Astrocyte (in vitro differentiated cells and primary cell): Measurements from ENCODE around the gene NAA60. TPM values are rescaled to one million over a fixed set of nuclear protein-coding genes. Genes with fewer than 3 reads are reported as not detected.
A peak's percentile ranks its signal among the peaks of the same experiment; 100 is the strongest.

Source experiments
- DNase-seq: peaks from one replicate; pipeline ENCODE4 v3.0.0-alpha.2; 2010; ENCODE audit warnings: low read depth
- FAIRE-seq: peaks from 2 replicates; lab custom pipeline; 2011; peaks lifted over from hg19 to GRCh38; lab: Jason Lieb, UNC
- H2AFZ ChIP-seq: 2 replicates; pipeline ENCODE4 v1.6.0; 2012; ENCODE audit warnings: low read depth, low read length, inconsistent platforms
- H3K27ac ChIP-seq: 2 replicates; pipeline ENCODE4 v1.5.1; 2011; ENCODE audit warnings: low read depth, low read length, inconsistent platforms
- H3K27me3 ChIP-seq: 2 replicates; pipeline ENCODE4 v1.6.0; 2011; ENCODE audit warnings: low read length, inconsistent platforms; ENCODE audit not compliant: insufficient read depth
- H3K36me3 ChIP-seq: 2 replicates; pipeline ENCODE4 v1.5.1; 2011; ENCODE audit warnings: low read length, inconsistent platforms; ENCODE audit not compliant: insufficient read depth
- H3K4me1 ChIP-seq: 2 replicates; pipeline ENCODE4 v1.5.1; 2011; ENCODE audit warnings: low read length, inconsistent platforms; ENCODE audit not compliant: insufficient read depth
- H3K4me2 ChIP-seq: 2 replicates; pipeline ENCODE4 v1.6.0; 2012; ENCODE audit warnings: low read length, inconsistent platforms
- H3K4me3 ChIP-seq: 2 replicates; pipeline ENCODE4 v1.5.1; 2011; ENCODE audit warnings: low read depth, mild to moderate bottlenecking, low read length, inconsistent platforms; ENCODE audit not compliant: insufficient read depth
- H3K79me2 ChIP-seq: 2 replicates; pipeline ENCODE4 v1.6.0; 2012; ENCODE audit warnings: mild to moderate bottlenecking, low read length, inconsistent platforms; ENCODE audit not compliant: insufficient read depth
- H3K9ac ChIP-seq: 2 replicates; pipeline ENCODE4 v1.6.0; 2012; ENCODE audit warnings: mild to moderate bottlenecking, low read length, inconsistent platforms
- H3K9me3 ChIP-seq: 2 replicates; pipeline ENCODE4 v1.5.1; 2012; ENCODE audit warnings: low read depth, mild to moderate bottlenecking, low read length, inconsistent platforms; ENCODE audit not compliant: insufficient read depth
- H4K20me1 ChIP-seq: 2 replicates; pipeline ENCODE4 v1.6.0; 2012; ENCODE audit warnings: low read length, inconsistent platforms; ENCODE audit not compliant: insufficient read depth
- H3K27ac Mint-ChIP-seq: one replicate; pipeline ENCODE4 v1.8.0; 2021; ENCODE audit warnings: mild to moderate bottlenecking, mixed read lengths; ENCODE audit not compliant: unreplicated experiment
- H3K27me3 Mint-ChIP-seq: one replicate; pipeline ENCODE4 v1.8.0; 2021; ENCODE audit warnings: low read depth, mixed read lengths; ENCODE audit not compliant: unreplicated experiment
- H3K36me3 Mint-ChIP-seq: one replicate; pipeline ENCODE4 v1.8.0; 2021; ENCODE audit warnings: low read depth, mixed read lengths; ENCODE audit not compliant: unreplicated experiment
- H3K4me1 Mint-ChIP-seq: one replicate; pipeline ENCODE4 v1.8.0; 2021; ENCODE audit warnings: low read depth, mixed read lengths; ENCODE audit not compliant: unreplicated experiment
- H3K4me3 Mint-ChIP-seq: one replicate; pipeline ENCODE4 v1.8.0; 2021; ENCODE audit warnings: mild to moderate bottlenecking, moderate library complexity, mixed read lengths; ENCODE audit not compliant: unreplicated experiment
- H3K9me3 Mint-ChIP-seq: one replicate; pipeline ENCODE4 v1.8.0; 2021; ENCODE audit warnings: mild to moderate bottlenecking, mixed read lengths; ENCODE audit not compliant: unreplicated experiment
- EZH2 ChIP-seq: IDR thresholded peaks from 2 replicates; pipeline ENCODE4 v1.6.1; 2012; ENCODE audit warnings: mild to moderate bottlenecking, low read length, inconsistent platforms; ENCODE audit not compliant: insufficient read depth
- total RNA-seq: library from RNA; stranded (reverse); gene quantifications from 2 replicates; pipeline ENCODE4 v1.2.1, GENCODE V29; 2021
- TF ChIP-seq, protein P1 (sequence below): IDR thresholded peaks from 2 replicates; pipeline ENCODE4 v1.5.1; 2011; ENCODE audit warnings: low read depth, mild to moderate bottlenecking, inconsistent platforms, low read length, moderate library complexity; ENCODE audit not compliant: insufficient read depth

Gene NAA60
- total RNA-seq, 1 donor from 2014 or later: 64.9 TPM

DNA sequence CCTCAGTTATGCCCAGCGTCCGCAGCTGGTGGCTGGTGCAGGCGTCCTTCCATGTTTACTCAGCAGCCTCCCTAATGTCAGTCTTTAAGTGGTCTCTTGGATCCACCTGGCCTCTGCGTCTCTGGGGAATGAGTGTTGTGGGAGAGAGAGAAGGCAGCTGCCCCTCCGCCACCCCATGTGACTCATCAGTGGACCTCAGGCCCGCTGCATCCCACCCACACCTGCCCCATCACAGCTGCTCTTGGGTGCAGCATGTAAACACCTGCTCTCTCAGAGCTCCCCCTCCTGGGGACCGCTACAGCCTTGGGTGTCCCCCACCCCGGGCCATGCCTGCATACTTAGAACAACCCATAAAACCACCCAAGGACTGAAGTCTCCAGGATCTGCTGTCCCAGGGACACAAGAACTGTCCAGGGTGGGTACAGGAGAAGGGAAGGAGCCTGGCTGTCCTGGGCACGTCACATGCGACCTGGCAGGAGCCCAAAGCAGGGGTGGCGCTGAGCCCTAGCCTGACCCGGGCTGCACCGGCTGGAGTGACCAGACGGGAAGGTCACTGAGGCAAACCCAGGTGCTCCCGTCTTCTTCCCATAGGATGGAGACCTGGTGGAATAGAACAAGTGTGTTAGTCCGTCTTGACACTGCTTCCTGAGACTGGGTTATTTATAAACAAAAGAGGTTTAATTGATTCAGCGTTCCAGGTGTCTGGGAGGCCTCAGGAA lies 47.6 kb downstream of the NAA60 start:
- Mint-ChIP-seq H3K27me3 (no peaks in the 10 kb centered on the region), H3K4me3 (no peak overlapping the region), H3K27ac (peak overlapping the region; percentile 43), H3K36me3 (peaks cover 7% of the 10 kb centered on the region), H3K4me1 (no peaks in the 10 kb centered on the region), H3K9me3 (no peaks in the 10 kb centered on the region)
- H3K27ac ChIP-seq: no peak overlapping the region
- H3K4me2 ChIP-seq: no peak overlapping the region
- no peaks in the 10 kb centered on the region for H4K20me1 ChIP-seq
- FAIRE-seq (no peak), DNase-seq (no peak)
- H3K4me3 ChIP-seq: no peak overlapping the region
- no peaks in the 10 kb centered on the region for H3K4me1 ChIP-seq
- H3K9ac ChIP-seq: no peak overlapping the region
- no peaks in the 10 kb centered on the region for H3K36me3 ChIP-seq
- H3K9me3 ChIP-seq: no peaks in the 10 kb centered on the region
- no peak overlapping the region for H2AFZ ChIP-seq
- no peaks in the 10 kb centered on the region for H3K79me2 ChIP-seq
- no peaks in the 10 kb centered on the region for H3K27me3 ChIP-seq
- TF ChIP-seq, protein P1, sequence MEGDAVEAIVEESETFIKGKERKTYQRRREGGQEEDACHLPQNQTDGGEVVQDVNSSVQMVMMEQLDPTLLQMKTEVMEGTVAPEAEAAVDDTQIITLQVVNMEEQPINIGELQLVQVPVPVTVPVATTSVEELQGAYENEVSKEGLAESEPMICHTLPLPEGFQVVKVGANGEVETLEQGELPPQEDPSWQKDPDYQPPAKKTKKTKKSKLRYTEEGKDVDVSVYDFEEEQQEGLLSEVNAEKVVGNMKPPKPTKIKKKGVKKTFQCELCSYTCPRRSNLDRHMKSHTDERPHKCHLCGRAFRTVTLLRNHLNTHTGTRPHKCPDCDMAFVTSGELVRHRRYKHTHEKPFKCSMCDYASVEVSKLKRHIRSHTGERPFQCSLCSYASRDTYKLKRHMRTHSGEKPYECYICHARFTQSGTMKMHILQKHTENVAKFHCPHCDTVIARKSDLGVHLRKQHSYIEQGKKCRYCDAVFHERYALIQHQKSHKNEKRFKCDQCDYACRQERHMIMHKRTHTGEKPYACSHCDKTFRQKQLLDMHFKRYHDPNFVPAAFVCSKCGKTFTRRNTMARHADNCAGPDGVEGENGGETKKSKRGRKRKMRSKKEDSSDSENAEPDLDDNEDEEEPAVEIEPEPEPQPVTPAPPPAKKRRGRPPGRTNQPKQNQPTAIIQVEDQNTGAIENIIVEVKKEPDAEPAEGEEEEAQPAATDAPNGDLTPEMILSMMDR: no peak
- no peak for TF ChIP-seq EZH2

DNA sequence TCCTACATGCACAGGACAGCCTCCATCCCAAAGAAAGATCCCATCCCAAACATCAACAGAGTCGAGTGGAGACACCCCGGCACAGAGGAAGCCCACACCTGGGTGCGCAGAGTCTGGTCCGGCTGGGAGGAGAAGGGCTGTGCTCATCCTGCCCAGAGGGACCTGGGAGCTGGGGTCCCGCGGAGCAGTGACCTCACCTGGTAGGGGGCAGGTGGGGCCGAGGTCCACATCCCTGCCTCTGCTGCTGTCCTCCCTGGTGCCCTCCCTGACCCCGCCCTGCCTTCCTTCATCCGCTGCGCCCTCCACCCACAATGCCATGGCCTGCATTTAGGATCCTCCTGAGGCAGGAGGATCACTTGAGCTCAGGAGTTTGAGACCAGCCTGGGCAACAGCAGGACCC lies 48.9 kb downstream of the NAA60 start:
- Mint-ChIP-seq H3K4me3 (no peak overlapping the region), H3K9me3 (no peaks in the 10 kb centered on the region), H3K27me3 (no peaks in the 10 kb centered on the region), H3K4me1 (no peaks in the 10 kb centered on the region), H3K36me3 (peaks cover 2% of the 10 kb centered on the region), H3K27ac (no peak overlapping the region)
- Histone ChIP-seq H3K27me3 (no peaks in the 10 kb centered on the region), H3K27ac (no peak overlapping the region), H3K36me3 (no peaks in the 10 kb centered on the region), H4K20me1 (no peaks in the 10 kb centered on the region), H3K4me1 (no peaks in the 10 kb centered on the region), H3K4me3 (no peak overlapping the region), H3K9ac (no peak overlapping the region), H3K79me2 (no peaks in the 10 kb centered on the region), H2AFZ (no peak overlapping the region), H3K4me2 (no peak overlapping the region), H3K9me3 (no peaks in the 10 kb centered on the region)
- FAIRE-seq: no peak
- TF ChIP-seq EZH2: no peak
- TF ChIP-seq, protein P1: no peak
- no peak for DNase-seq

DNA sequence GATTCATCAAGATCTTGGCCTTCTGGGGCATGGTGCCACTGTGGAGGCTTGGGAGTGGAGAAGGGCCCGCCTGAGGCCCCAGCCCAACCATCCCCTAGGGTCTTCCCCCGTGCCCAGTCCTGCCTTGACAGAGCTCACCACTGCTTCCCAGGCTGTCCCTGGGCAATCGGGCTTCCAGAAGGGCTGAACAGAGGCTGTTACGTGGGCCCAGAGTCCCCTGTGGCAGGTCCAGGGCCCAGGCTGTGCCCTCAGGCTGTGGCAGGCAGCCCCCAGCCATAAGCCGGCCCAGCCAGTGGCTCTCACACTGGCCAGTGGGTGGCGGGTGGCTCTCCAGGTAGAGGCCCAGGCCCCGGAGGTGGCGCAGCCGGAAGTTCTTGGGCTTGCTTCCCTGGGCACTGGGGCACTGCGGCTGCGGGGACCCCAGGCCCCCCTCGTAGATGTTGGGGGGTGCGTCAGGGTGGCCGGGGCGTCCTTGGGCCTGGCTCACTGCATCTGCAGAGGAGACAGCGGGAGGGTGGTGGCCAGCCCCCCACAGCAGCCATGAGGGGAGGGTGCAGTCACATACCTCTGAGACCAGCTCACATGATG lies 51.0 kb downstream of the NAA60 start:
- no peak for FAIRE-seq
- no peaks in the 10 kb centered on the region for H3K4me1 Mint-ChIP-seq

More for the DNA sequence above, 51.0 kb downstream of the NAA60 start:
- TF ChIP-seq EZH2: no peak
- Histone ChIP-seq H3K4me1 (no peaks in the 10 kb centered on the region), H2AFZ (no peak overlapping the region), H3K4me2 (no peak overlapping the region), H3K36me3 (no peaks in the 10 kb centered on the region), H3K27ac (no peak overlapping the region), H3K9me3 (no peaks in the 10 kb centered on the region), H3K9ac (no peak overlapping the region), H3K4me3 (no peak overlapping the region), H3K79me2 (no peaks in the 10 kb centered on the region), H3K27me3 (no peaks in the 10 kb centered on the region), H4K20me1 (no peaks in the 10 kb centered on the region)
- Mint-ChIP-seq H3K36me3 (no peaks in the 10 kb centered on the region), H3K27ac (no peak overlapping the region), H3K27me3 (no peaks in the 10 kb centered on the region), H3K4me3 (no peak overlapping the region), H3K9me3 (no peaks in the 10 kb centered on the region)
- no peak for DNase-seq
